ENCODE measurements around the gene SV2C. TPM values are rescaled to one million over a fixed set of nuclear protein-coding genes. Genes with fewer than 3 reads are reported as not detected.

SV2C gene
- total RNA-seq, 1 experiment from 2014 or later: not detected

- Histone ChIP-seq H3K36me3 (ENCODE audit: control insufficient read depth in 1 of 2, insufficient read depth in 2 of 2, low read length in 2 of 2) (no peaks in the 10 kb centered on the region), H3K27ac (ENCODE audit: low read depth, low read length) (no peak overlapping the region), H3K4me2 (ENCODE audit: low read length) (no peak overlapping the region), H3K79me2 (ENCODE audit: insufficient read depth, low read length) (no peaks in the 10 kb centered on the region), H3K27me3 (ENCODE audit: insufficient read depth, low read length) (no peaks in the 10 kb centered on the region), H3K9me3 (ENCODE audit: control insufficient read depth in 1 of 2, insufficient read depth in 1 of 2, low read depth in 1 of 2, low read length in 2 of 2) (no peaks in the 10 kb centered on the region), H3K4me1 (ENCODE audit: control insufficient read depth in 1 of 2, insufficient read depth in 2 of 2, low read length in 2 of 2) (peaks cover 5% of the 10 kb centered on the region in 2 experiments; a peak in 2 of 4 replicates), H2AFZ (ENCODE audit: low read depth, low read length, poor library complexity, severe bottlenecking) (no peak overlapping the region), H3K4me3 (replicated peaks in 1 of 2; ENCODE audit: low read depth in 1 of 2, low read length in 2 of 2) (no peak overlapping the region), H4K20me1 (ENCODE audit: insufficient read depth) (no peaks in the 10 kb centered on the region), H3K9ac (ENCODE audit: low read length) (no peak overlapping the region), H3K9me2 (ENCODE audit: insufficient read depth) (no peaks in the 10 kb centered on the region)
- TF ChIP-seq SIN3A (IDR thresholded peaks at IDR 0.05; ENCODE audit: low read depth) (no peak), TCF7L2 (IDR thresholded peaks at IDR 0.05; ENCODE audit: borderline replicate concordance, extremely low read depth, insufficient read depth, insufficient read length) (no peak), EGR1 (IDR thresholded peaks at IDR 0.05; ENCODE audit: low read depth) (no peak), RAD21 (IDR thresholded peaks at IDR 0.05; ENCODE audit: low read depth) (no peak), POLR2A (IDR thresholded peaks at IDR 0.05; ENCODE audit: borderline replicate concordance, extremely low read depth, insufficient read depth, insufficient read length) (no peak), POLR2AphosphoS5 (IDR thresholded peaks at IDR 0.05; ENCODE audit: low read depth, low read length) (no peak), ELF1 (IDR thresholded peaks at IDR 0.05; ENCODE audit: borderline replicate concordance, low read depth) (no peak), YY1 (IDR thresholded peaks at IDR 0.05; ENCODE audit: extremely low read depth, insufficient replicate concordance, low read depth, low read length) (no peak), CBX3 (IDR thresholded peaks at IDR 0.05; ENCODE audit: low read depth) (no peak), CTCF (IDR thresholded peaks at IDR 0.05 in 2 of 3, conservative IDR thresholded peaks at IDR 0.05 in 1 of 3; ENCODE audit: borderline replicate concordance in 1 of 3, insufficient read depth in 1 of 3, low read depth in 2 of 3, low read length in 2 of 3) (no peak), ZNF274 (IDR thresholded peaks at IDR 0.05; ENCODE audit: low read depth, low read length) (no peak), SRF (IDR thresholded peaks at IDR 0.05; ENCODE audit: low read depth) (no peak), EZH2phosphoT487 (IDR thresholded peaks at IDR 0.05; ENCODE audit: borderline replicate concordance) (no peak), ATF3 (IDR thresholded peaks at IDR 0.05) (no peak), ZFX (IDR thresholded peaks at IDR 0.05) (no peak), CEBPB (IDR thresholded peaks at IDR 0.05; ENCODE audit: low read depth) (no peak), SP1 (IDR thresholded peaks at IDR 0.05; ENCODE audit: low read depth) (no peak)
- ChIA-PET RAD21 (ENCODE audit: low non-redundant PET in 1 of 2, low total read pairs in 2 of 2, uncharacterized antibody in 2 of 2, unreplicated experiment in 2 of 2) (no interaction called here), POLR2A (no interaction called here), CTCF (no interaction called here)
- intact Hi-C loops (cut with micrococcal nuclease): no loop called here
- BruUV-seq (replicated peaks): no TSS peak
- DNase-seq (ENCODE audit: low read depth, low spot score): no peak
- no peak for ATAC-seq
Observed at GRCh38 chr5:76291305-76292077, 208.3 kb downstream of the SV2C start.

Measured in HCT116 (cell line).